Measurements from ENCODE around the gene SH2D4B. TPM values are rescaled to one million over a fixed set of nuclear protein-coding genes. Genes with fewer than 3 reads are reported as not detected.
"Not testable (repeated sequence)": the region's sequence is repeated elsewhere in the genome, so short reads cannot be mapped to it uniquely, and the experiment has no call there.

SH2D4B gene
- total RNA-seq, 2 experiments from 2014 or later = 0.03 TPM; not detected in 1

DNA sequence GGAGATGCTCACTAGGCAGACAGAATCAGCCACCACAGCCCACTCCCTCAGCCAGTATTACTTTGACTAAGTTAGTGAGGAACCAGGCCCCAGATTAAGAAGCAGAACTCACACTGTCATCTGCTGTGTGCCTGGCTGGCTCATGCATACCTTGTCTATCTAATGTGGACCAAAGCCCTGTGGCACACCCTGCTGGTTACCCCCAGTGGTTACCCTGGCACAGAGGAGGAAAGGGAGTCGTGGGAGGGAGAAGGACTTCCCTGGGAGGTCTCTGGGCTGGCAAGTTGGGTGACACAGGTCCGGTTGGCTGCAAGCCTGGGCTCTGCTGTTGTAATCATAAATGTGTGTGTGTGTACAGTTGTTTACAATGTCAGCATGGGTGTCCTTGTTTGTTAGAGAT, 7.5 kb upstream of the SH2D4B start:
- H3K4me2 ChIP-seq (ENCODE audit: low read length) = no peak overlapping the region
- DNase-seq (ENCODE audit: low spot score) = peak; percentile 15
- no peaks in the 10 kb centered on the region for H3K9me3 ChIP-seq (ENCODE audit: low read length)
- H3K36me3 ChIP-seq (ENCODE audit: insufficient read depth, low read length) = no peaks in the 10 kb centered on the region
- intact Hi-C loops (cut with micrococcal nuclease; ENCODE audit: unreplicated experiment) = no loop called here
- no peaks in the 10 kb centered on the region for H3K9me2 ChIP-seq (ENCODE audit: insufficient read depth, low read length)
- no peaks in the 10 kb centered on the region for H4K20me1 ChIP-seq (ENCODE audit: insufficient read depth, low read length)
- no peaks in the 10 kb centered on the region for H3K79me2 ChIP-seq (ENCODE audit: insufficient read depth, low read depth, low read length)
- H3K27ac ChIP-seq (ENCODE audit: low read depth, low read length, poor library complexity, severe bottlenecking) = no peak overlapping the region
- ChIA-PET CTCF (ENCODE audit: unreplicated experiment) (no interaction called here), POLR2A (no interaction called here)
- H3K4me3 ChIP-seq (ENCODE audit: low read depth, low read length, poor library complexity, severe bottlenecking) = no peak overlapping the region
- no peak overlapping the region for H2AFZ ChIP-seq (ENCODE audit: low read length)
- H3K4me1 ChIP-seq (ENCODE audit: insufficient read depth, low read length, poor library complexity, severe bottlenecking) = no peaks in the 10 kb centered on the region
- TF ChIP-seq EZH2phosphoT487 (IDR thresholded peaks at IDR 0.05; ENCODE audit: borderline replicate concordance, low read depth, low read length) = no peak
- TF ChIP-seq, protein P1, sequence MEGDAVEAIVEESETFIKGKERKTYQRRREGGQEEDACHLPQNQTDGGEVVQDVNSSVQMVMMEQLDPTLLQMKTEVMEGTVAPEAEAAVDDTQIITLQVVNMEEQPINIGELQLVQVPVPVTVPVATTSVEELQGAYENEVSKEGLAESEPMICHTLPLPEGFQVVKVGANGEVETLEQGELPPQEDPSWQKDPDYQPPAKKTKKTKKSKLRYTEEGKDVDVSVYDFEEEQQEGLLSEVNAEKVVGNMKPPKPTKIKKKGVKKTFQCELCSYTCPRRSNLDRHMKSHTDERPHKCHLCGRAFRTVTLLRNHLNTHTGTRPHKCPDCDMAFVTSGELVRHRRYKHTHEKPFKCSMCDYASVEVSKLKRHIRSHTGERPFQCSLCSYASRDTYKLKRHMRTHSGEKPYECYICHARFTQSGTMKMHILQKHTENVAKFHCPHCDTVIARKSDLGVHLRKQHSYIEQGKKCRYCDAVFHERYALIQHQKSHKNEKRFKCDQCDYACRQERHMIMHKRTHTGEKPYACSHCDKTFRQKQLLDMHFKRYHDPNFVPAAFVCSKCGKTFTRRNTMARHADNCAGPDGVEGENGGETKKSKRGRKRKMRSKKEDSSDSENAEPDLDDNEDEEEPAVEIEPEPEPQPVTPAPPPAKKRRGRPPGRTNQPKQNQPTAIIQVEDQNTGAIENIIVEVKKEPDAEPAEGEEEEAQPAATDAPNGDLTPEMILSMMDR (conservative IDR thresholded peaks at IDR 0.05; ENCODE audit: low read length) = peak; percentile 33; the same call in 1 of the 2 replicates
- BruUV-seq (replicated peaks) = no TSS peak

DNA sequence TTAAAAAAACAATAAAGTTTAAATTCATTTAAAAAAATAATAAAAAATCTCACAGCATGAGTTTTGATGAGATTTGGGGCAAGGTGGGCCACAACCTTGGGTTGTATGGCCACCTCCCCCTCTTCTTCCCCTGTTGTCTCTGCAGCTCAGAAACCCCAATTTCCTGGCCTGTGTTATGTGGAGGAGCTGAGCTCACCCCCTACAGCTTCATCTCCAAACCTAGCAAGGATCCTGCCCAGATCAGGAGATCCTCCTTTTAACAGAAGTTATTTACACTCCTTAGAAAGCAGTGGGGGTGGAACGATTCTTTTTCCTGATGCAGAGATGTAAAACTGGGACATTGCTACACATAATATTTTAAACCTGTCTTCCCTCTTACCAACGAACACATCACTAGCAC, 6.9 kb upstream of the SH2D4B start:
- no TSS peak for BruUV-seq (replicated peaks)
- no peak overlapping the region for H3K4me2 ChIP-seq (ENCODE audit: low read length)
- H2AFZ ChIP-seq (ENCODE audit: low read length) = no peak overlapping the region
- H3K4me1 ChIP-seq (ENCODE audit: insufficient read depth, low read length, poor library complexity, severe bottlenecking) = peaks cover 5% of the 10 kb centered on the region
- H4K20me1 ChIP-seq (ENCODE audit: insufficient read depth, low read length) = no peaks in the 10 kb centered on the region
- H3K9me3 ChIP-seq (ENCODE audit: low read length) = no peaks in the 10 kb centered on the region
- CTCF ChIA-PET (ENCODE audit: unreplicated experiment) = interaction anchor here (1.0 kb wide), 1 partner anchor 66 kb away, joined by 3 read pairs; no protein-coding TSS in a partner anchor
- no peak overlapping the region for H3K4me3 ChIP-seq (ENCODE audit: low read depth, low read length, poor library complexity, severe bottlenecking)
- no peak overlapping the region for H3K27ac ChIP-seq (ENCODE audit: low read depth, low read length, poor library complexity, severe bottlenecking)
- TF ChIP-seq EZH2phosphoT487 (IDR thresholded peaks at IDR 0.05; ENCODE audit: borderline replicate concordance, low read depth, low read length) = no peak
- TF ChIP-seq, protein P1 (conservative IDR thresholded peaks at IDR 0.05; ENCODE audit: low read length) = no peak
- no peaks in the 10 kb centered on the region for H3K9me2 ChIP-seq (ENCODE audit: insufficient read depth, low read length)
- intact Hi-C loops (cut with micrococcal nuclease; ENCODE audit: unreplicated experiment) = no loop called here
- POLR2A ChIA-PET = no interaction called here
- no peaks in the 10 kb centered on the region for H3K79me2 ChIP-seq (ENCODE audit: insufficient read depth, low read depth, low read length)
- no peaks in the 10 kb centered on the region for H3K36me3 ChIP-seq (ENCODE audit: insufficient read depth, low read length)
- DNase-seq (ENCODE audit: low spot score) = no peak

DNA sequence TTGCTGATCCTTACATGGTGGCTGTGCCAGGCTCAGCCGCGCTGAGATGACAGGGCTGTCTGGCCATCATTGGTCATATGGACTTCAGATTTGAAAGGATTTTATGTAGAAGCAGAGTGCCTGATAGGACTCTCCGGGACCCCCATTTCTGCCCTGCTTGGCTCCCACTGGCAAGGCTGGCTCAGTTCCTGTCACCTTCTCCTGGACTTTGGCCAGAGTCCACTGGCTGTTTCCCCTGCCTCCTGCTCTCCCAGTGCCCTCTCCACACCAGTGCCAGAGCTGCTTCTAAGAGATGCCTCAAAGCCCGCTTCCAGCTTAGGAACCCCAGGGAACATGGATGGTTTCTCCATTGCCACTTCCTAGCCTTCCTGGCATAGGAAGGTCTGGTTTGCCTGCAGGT, 5.1 kb upstream of the SH2D4B start:
- no peak overlapping the region for H3K4me3 ChIP-seq (ENCODE audit: low read depth, low read length, poor library complexity, severe bottlenecking)
- no peaks in the 10 kb centered on the region for H3K9me2 ChIP-seq (ENCODE audit: insufficient read depth, low read length)
- H3K79me2 ChIP-seq (ENCODE audit: insufficient read depth, low read depth, low read length) = no peaks in the 10 kb centered on the region
- peaks cover 10% of the 10 kb centered on the region for H3K4me1 ChIP-seq (ENCODE audit: insufficient read depth, low read length, poor library complexity, severe bottlenecking)
- no peak for DNase-seq (ENCODE audit: low spot score)
- POLR2A ChIA-PET = no interaction called here
- no peak overlapping the region for H3K4me2 ChIP-seq (ENCODE audit: low read length)
- no TSS peak for BruUV-seq (replicated peaks)
- no peak for TF ChIP-seq EZH2phosphoT487 (IDR thresholded peaks at IDR 0.05; ENCODE audit: borderline replicate concordance, low read depth, low read length)
- TF ChIP-seq, protein P1 (conservative IDR thresholded peaks at IDR 0.05; ENCODE audit: low read length) = no peak
- H4K20me1 ChIP-seq (ENCODE audit: insufficient read depth, low read length) = no peaks in the 10 kb centered on the region
- no peaks in the 10 kb centered on the region for H3K9me3 ChIP-seq (ENCODE audit: low read length)
- CTCF ChIA-PET (ENCODE audit: unreplicated experiment) = no interaction called here
- intact Hi-C loops (cut with micrococcal nuclease; ENCODE audit: unreplicated experiment) = no loop called here
- no peaks in the 10 kb centered on the region for H3K36me3 ChIP-seq (ENCODE audit: insufficient read depth, low read length)
- H2AFZ ChIP-seq (ENCODE audit: low read length) = no peak overlapping the region
- H3K27ac ChIP-seq (ENCODE audit: low read depth, low read length, poor library complexity, severe bottlenecking) = no peak overlapping the region

DNA sequence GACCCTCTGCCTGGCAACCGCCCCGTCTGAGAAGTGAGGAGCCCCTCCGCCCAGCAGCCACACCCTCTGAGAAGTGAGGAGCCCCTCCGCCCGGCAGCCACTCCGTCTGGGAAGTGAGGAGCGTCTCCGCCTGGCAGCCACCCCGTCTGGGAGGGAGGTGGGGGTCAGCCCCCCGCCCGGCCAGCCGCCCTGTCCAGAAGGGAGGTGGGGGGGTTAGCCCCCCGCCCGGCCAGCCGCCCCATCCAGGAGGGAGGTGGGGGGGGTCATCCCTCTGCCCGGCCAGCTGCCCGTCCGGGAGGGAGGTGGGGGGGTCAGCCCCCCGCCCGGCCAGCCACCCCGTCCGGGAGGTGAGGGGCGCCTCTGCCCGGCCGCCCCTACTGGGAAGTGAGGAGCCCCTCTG, 3.6 kb upstream of the SH2D4B start:
- H3K4me1 ChIP-seq (ENCODE audit: insufficient read depth, low read length, poor library complexity, severe bottlenecking); H3K79me2 ChIP-seq (ENCODE audit: insufficient read depth, low read depth, low read length); POLR2A ChIA-PET; H2AFZ ChIP-seq (ENCODE audit: low read length); BruUV-seq (replicated peaks); H4K20me1 ChIP-seq (ENCODE audit: insufficient read depth, low read length); H3K27ac ChIP-seq (ENCODE audit: low read depth, low read length, poor library complexity, severe bottlenecking); CTCF ChIA-PET (ENCODE audit: unreplicated experiment); intact Hi-C loops (cut with micrococcal nuclease; ENCODE audit: unreplicated experiment); H3K4me2 ChIP-seq (ENCODE audit: low read length); H3K9me2 ChIP-seq (ENCODE audit: insufficient read depth, low read length); H3K4me3 ChIP-seq (ENCODE audit: low read depth, low read length, poor library complexity, severe bottlenecking); H3K9me3 ChIP-seq (ENCODE audit: low read length); DNase-seq (ENCODE audit: low spot score); H3K36me3 ChIP-seq (ENCODE audit: insufficient read depth, low read length): not testable (repeated sequence)

DNA sequence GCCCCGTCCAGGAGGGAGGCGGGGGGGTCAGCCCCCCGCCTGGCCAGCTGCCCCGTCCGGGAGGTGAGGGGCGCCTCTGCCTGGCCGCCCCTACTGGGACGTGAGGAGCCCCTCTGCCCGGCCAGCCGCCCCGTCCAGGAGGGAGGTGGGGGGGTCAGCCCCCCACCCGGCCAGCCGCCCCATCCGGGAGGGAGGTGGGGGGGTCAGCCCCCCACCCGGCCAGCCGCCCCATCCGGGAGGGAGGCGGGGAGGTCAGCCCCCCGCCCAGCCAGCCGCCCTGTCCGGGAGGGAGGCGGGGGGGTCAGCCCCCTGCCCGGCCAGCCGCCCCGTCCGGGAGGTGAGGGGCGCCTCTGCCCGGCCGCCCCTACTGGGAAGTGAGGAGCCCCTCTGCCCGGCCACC, 3.1 kb upstream of the SH2D4B start:
- DNase-seq (ENCODE audit: low spot score); H3K27ac ChIP-seq (ENCODE audit: low read depth, low read length, poor library complexity, severe bottlenecking); H3K79me2 ChIP-seq (ENCODE audit: insufficient read depth, low read depth, low read length); CTCF ChIA-PET (ENCODE audit: unreplicated experiment); BruUV-seq (replicated peaks); intact Hi-C loops (cut with micrococcal nuclease; ENCODE audit: unreplicated experiment); H2AFZ ChIP-seq (ENCODE audit: low read length); H3K9me3 ChIP-seq (ENCODE audit: low read length); H4K20me1 ChIP-seq (ENCODE audit: insufficient read depth, low read length); H3K4me2 ChIP-seq (ENCODE audit: low read length); H3K4me3 ChIP-seq (ENCODE audit: low read depth, low read length, poor library complexity, severe bottlenecking); POLR2A ChIA-PET; H3K36me3 ChIP-seq (ENCODE audit: insufficient read depth, low read length); H3K9me2 ChIP-seq (ENCODE audit: insufficient read depth, low read length); H3K4me1 ChIP-seq (ENCODE audit: insufficient read depth, low read length, poor library complexity, severe bottlenecking): not testable (repeated sequence)

Measured in OCI-LY7 (cell line).